Measurements from ENCODE around the gene VTN.

DNA sequence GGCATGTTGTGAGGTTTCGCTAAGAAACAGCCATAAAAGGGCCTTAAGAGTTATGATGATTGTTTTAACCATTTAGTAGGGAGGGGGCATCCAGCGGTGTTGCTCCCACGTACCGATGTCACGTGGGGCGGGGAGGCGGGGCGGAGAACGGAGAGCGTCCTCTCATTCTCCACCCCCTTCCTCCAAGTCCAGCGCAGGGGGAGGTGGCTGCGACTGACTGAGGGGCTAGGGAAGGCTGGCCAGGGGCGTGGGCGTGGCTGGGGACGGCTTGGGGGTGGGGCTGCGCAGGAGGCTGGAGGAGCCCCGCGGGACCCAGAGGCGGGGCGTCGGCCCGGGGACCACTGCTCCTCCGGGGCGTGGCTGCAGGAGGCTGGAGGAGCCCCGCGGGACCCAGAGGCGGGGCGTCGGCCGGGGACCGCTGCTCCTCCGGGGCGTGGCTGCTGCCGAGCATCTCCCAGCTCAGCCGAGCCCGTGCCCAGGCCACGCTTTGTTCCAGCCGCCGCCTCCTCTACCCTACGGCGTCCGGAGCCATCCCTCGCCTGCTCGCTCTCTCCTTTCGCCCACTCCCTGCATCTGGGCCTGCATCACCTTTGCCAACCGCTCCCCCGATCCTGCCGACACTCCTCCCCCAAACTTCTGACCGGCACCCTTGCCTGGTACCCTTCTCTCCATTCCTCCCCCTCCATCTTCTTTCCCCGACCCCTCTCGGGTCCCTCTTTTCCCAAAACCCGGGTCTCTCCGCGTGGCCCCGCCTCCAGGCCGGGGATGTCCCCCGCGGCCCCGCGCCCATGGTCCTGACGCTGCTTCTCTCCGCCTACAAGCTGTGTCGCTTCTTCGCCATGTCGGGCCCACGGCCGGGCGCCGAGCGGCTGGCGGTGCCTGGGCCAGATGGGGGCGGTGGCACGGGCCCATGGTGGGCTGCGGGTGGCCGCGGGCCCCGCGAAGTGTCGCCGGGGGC lies 1.4 kb upstream of the VTN start, which contains the start of gene SARM1:
- TF ChIP-seq, protein P1, sequence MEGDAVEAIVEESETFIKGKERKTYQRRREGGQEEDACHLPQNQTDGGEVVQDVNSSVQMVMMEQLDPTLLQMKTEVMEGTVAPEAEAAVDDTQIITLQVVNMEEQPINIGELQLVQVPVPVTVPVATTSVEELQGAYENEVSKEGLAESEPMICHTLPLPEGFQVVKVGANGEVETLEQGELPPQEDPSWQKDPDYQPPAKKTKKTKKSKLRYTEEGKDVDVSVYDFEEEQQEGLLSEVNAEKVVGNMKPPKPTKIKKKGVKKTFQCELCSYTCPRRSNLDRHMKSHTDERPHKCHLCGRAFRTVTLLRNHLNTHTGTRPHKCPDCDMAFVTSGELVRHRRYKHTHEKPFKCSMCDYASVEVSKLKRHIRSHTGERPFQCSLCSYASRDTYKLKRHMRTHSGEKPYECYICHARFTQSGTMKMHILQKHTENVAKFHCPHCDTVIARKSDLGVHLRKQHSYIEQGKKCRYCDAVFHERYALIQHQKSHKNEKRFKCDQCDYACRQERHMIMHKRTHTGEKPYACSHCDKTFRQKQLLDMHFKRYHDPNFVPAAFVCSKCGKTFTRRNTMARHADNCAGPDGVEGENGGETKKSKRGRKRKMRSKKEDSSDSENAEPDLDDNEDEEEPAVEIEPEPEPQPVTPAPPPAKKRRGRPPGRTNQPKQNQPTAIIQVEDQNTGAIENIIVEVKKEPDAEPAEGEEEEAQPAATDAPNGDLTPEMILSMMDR (IDR thresholded peaks at IDR 0.05; ENCODE audit: insufficient read depth, low read length, poor library complexity, severe bottlenecking) = no peak
- no peak for TF ChIP-seq EZH2phosphoT487 (conservative IDR thresholded peaks at IDR 0.05; ENCODE audit: low read length)
